GM23338 (cell line): Measurements from ENCODE around the gene LIPH. TPM values are rescaled to one million over a fixed set of nuclear protein-coding genes. Genes with fewer than 3 reads are reported as not detected.

Experiments used
- ATAC-seq: fragments of 200-7000 bp; cut with Tn5 transposase; 3 replicates; pipeline ENCODE4 v1.9.1; 2020
- DNase-seq: peaks from one replicate; pipeline ENCODE4 v3.0.0-alpha.2; 2015; ENCODE audit warnings: low spot score
- H2AFZ ChIP-seq: fragments of 200-600 bp; sonication (generic); 2 replicates; pipeline ENCODE4 v1.8.0; 2016; ENCODE audit warnings: antibody characterized with exemption, mild to moderate bottlenecking, moderate library complexity
- H3F3A ChIP-seq: fragments of 200-600 bp; sonication (generic); replicated peaks from 2 replicates; pipeline ENCODE4 v1.8.0; 2017; ENCODE audit warnings: antibody characterized with exemption, mixed run types, low read depth
- H3K27ac ChIP-seq: fragments of 200-600 bp; sonication (generic); 2 replicates; pipeline ENCODE4 v1.6.1; 2016; ENCODE audit warnings: low read depth
- H3K27me3 ChIP-seq: fragments of 200-600 bp; sonication (generic); 2 replicates; pipeline ENCODE4 v1.8.0; 2016; ENCODE audit warnings: mild to moderate bottlenecking, mixed run types, moderate library complexity; ENCODE audit not compliant: insufficient read depth
- H3K36me3 ChIP-seq: fragments of 200-600 bp; sonication (generic); 2 replicates; pipeline ENCODE4 v1.8.0; 2016; ENCODE audit warnings: mild to moderate bottlenecking; ENCODE audit not compliant: insufficient read depth
- H3K4me1 ChIP-seq: fragments of 200-600 bp; sonication (generic); 2 replicates; pipeline ENCODE4 v1.8.0; 2016; ENCODE audit warnings: mild to moderate bottlenecking, moderate library complexity; ENCODE audit not compliant: insufficient read depth
- H3K4me2 ChIP-seq: fragments of 200-600 bp; sonication (generic); 2 replicates; pipeline ENCODE4 v1.7.1; 2017; ENCODE audit warnings: mixed run types
- H3K4me3 ChIP-seq: fragments of 200-600 bp; sonication (generic); 2 replicates; pipeline ENCODE4 v1.6.1; 2016; ENCODE audit warnings: mixed run types
- H3K79me2 ChIP-seq: fragments of 200-600 bp; sonication (generic); replicated peaks from 2 replicates; pipeline ENCODE4 v1.8.0; 2017; ENCODE audit warnings: mild to moderate bottlenecking; ENCODE audit not compliant: insufficient read depth
- H3K9me2 ChIP-seq: fragments of 200-600 bp; sonication (generic); 2 replicates; pipeline ENCODE4 v1.8.0; 2017; ENCODE audit not compliant: insufficient read depth
- H4K20me1 ChIP-seq: fragments of 200-600 bp; sonication (generic); replicated peaks from 2 replicates; pipeline ENCODE4 v1.8.0; 2017; ENCODE audit warnings: mild to moderate bottlenecking; ENCODE audit not compliant: insufficient read depth
- H3K27ac Mint-ChIP-seq: 2 replicates; pipeline ENCODE4 v1.8.0; 2020; ENCODE audit warnings: inconsistent platforms, mild to moderate bottlenecking, moderate library complexity, mixed read lengths
- H3K27me3 Mint-ChIP-seq: 3 replicates; pipeline ENCODE4 v1.8.0; 2022; ENCODE audit warnings: low read depth, mild to moderate bottlenecking, moderate library complexity, mixed read lengths, inconsistent platforms; ENCODE audit not compliant: insufficient read depth, poor library complexity
- H3K36me3 Mint-ChIP-seq: 3 replicates; pipeline ENCODE4 v1.8.0; 2021; ENCODE audit warnings: low read depth, mild to moderate bottlenecking, inconsistent platforms, moderate library complexity, mixed read lengths
- H3K4me1 Mint-ChIP-seq: 3 replicates; pipeline ENCODE4 v1.8.0; 2020; ENCODE audit warnings: mild to moderate bottlenecking, inconsistent platforms, mixed read lengths
- H3K4me3 Mint-ChIP-seq: 3 replicates; pipeline ENCODE4 v1.8.0; 2021; ENCODE audit warnings: moderate library complexity, mild to moderate bottlenecking, inconsistent platforms, mixed read lengths
- H3K9me3 Mint-ChIP-seq: 3 replicates; pipeline ENCODE4 v1.8.0; 2020; ENCODE audit warnings: moderate library complexity, mild to moderate bottlenecking, inconsistent platforms, mixed read lengths
- CREB1 ChIP-seq: fragments of 250-450 bp; sonication (Bioruptor Pico); IDR thresholded peaks from 2 replicates; pipeline ENCODE4 v1.5.0; 2020; ENCODE audit warnings: low read depth, mild to moderate bottlenecking, moderate library complexity
- CTCF ChIP-seq, 2 experiments: fragments of 200-600 bp in 1 of 2; sonication (generic) in 1 of 2; conservative IDR thresholded peaks; 2 replicates each; pipeline versions ENCODE4 v1.5.1 to v1.6.1; 2016 to 2017; ENCODE audit warnings: antibody characterized with exemption in 2 of 2, low read depth in 2 of 2, mild to moderate bottlenecking in 2 of 2, moderate library complexity in 1 of 2
- EZH2 ChIP-seq: fragments of 200-600 bp; sonication (generic); IDR thresholded peaks from one replicate; pipeline ENCODE4 v1.8.0; 2017; ENCODE audit warnings: antibody characterized with exemption, mild to moderate bottlenecking, low read depth; ENCODE audit not compliant: unreplicated experiment
- JUNB ChIP-seq: IDR thresholded peaks from one replicate; pipeline ENCODE4 v1.6.1; 2016; ENCODE audit warnings: antibody characterized with exemption; ENCODE audit not compliant: unreplicated experiment
- POLR2AphosphoS5 ChIP-seq: IDR thresholded peaks from 2 replicates; pipeline ENCODE4 v1.6.1; 2016; ENCODE audit warnings: antibody characterized with exemption, low read depth
- ZNF331 ChIP-seq: fragments of 250-450 bp; sonication (Bioruptor Pico); IDR thresholded peaks from 2 replicates; pipeline ENCODE4 v1.5.0; 2020; ENCODE audit warnings: low read depth, mild to moderate bottlenecking, moderate library complexity
- ZNF462 ChIP-seq: fragments of 250-450 bp; sonication (Bioruptor Pico); IDR thresholded peaks from 2 replicates; pipeline ENCODE4 v1.5.0; 2020; ENCODE audit warnings: mild to moderate bottlenecking, moderate library complexity
- polyA plus RNA-seq: library from polyadenylated mRNA; unstranded; fragments of >200 nt; fragmentation: Nextera tagmentation; extraction: Ambion mirVana; gene quantifications from 2 replicates; pipeline ENCODE4 v1.2.1, GENCODE V29; 2016
- total RNA-seq: library from RNA; depleted of rRNA; stranded (reverse); fragments of >200 nt; shearing (Covaris generic); gene quantifications from 2 replicates; pipeline ENCODE4 v1.2.3, GENCODE V29; 2014

The LIPH gene
- total and polyA plus RNA-seq, 2 experiments from 2014 or later: 0.03 to 0.16 TPM

GRCh38 chr3:185519021-185519420 lies 33.4 kb downstream of the LIPH start:
- peaks cover 3% of the 10 kb centered on the region for H3K27me3 Mint-ChIP-seq
- Histone ChIP-seq H3K9me2 (no peaks in the 10 kb centered on the region), H3K4me3 (no peak overlapping the region), H3K27ac (no peak overlapping the region), H3F3A (no peaks in the 10 kb centered on the region), H3K4me2 (no peak overlapping the region), H3K4me1 (no peaks in the 10 kb centered on the region), H3K36me3 (no peaks in the 10 kb centered on the region), H3K79me2 (no peaks in the 10 kb centered on the region), H3K27me3 (no peaks in the 10 kb centered on the region), H2AFZ (no peak overlapping the region), H4K20me1 (no peaks in the 10 kb centered on the region)
- TF ChIP-seq CTCF (conservative IDR thresholded peaks at IDR 0.05; ENCODE audit: low read depth in 2 of 2) (peak; percentile 39 to 43), EZH2 (no peak)
- H3K36me3 Mint-ChIP-seq: no peaks in the 10 kb centered on the region
- DNase-seq: peak; percentile 59
- no peaks in the 10 kb centered on the region for H3K9me3 Mint-ChIP-seq
- H3K27ac Mint-ChIP-seq: no peak overlapping the region
- peak; percentile 87 for ATAC-seq
- H3K4me1 Mint-ChIP-seq: no peaks in the 10 kb centered on the region
- no peak overlapping the region for H3K4me3 Mint-ChIP-seq

GRCh38 chr3:185517387-185518130 lies 34.8 kb downstream of the LIPH start:
- Histone ChIP-seq H3K4me1 (no peaks in the 10 kb centered on the region), H3K4me2 (no peak overlapping the region), H2AFZ (0 out of 2 replicates have a peak overlapping the region, but pooled peaks have one; percentile 56), H4K20me1 (no peaks in the 10 kb centered on the region), H3K79me2 (no peaks in the 10 kb centered on the region), H3K27me3 (no peaks in the 10 kb centered on the region), H3K9me2 (no peaks in the 10 kb centered on the region), H3K4me3 (no peak overlapping the region), H3F3A (no peaks in the 10 kb centered on the region), H3K27ac (no peak overlapping the region), H3K36me3 (no peaks in the 10 kb centered on the region)
- TF ChIP-seq EZH2: no peak
- TF ChIP-seq CREB1 (CRISPR knock-in tag): no peak
- no peak for TF ChIP-seq ZNF331 (CRISPR knock-in tag)
- TF ChIP-seq POLR2AphosphoS5: no peak
- no peak for TF ChIP-seq ZNF462 (CRISPR knock-in tag)
- TF ChIP-seq JUNB: no peak
- Mint-ChIP-seq H3K27me3 (peaks cover 3% of the 10 kb centered on the region), H3K4me1 (no peaks in the 10 kb centered on the region), H3K4me3 (no peak overlapping the region), H3K36me3 (no peaks in the 10 kb centered on the region), H3K27ac (no peak overlapping the region), H3K9me3 (no peaks in the 10 kb centered on the region)
- DNase-seq: no peak
- no peak for ATAC-seq
